BE2C (cell line): ENCODE measurements around the gene APLP2. TPM values are rescaled to one million over a fixed set of nuclear protein-coding genes. Genes with fewer than 3 reads are reported as not detected.
A peak's percentile ranks its signal among the peaks of the same experiment; 100 is the strongest.
"Not testable (repeated sequence)": the region's sequence is repeated elsewhere in the genome, so short reads cannot be mapped to it uniquely, and the experiment has no call there.

Source experiments
- DNase-seq: peaks from one replicate; pipeline ENCODE4 v3.0.0-alpha.2; 2020
- H3K27me3 ChIP-seq: fragments of 250-450 bp; sonication (Bioruptor Pico); 2 replicates; pipeline ENCODE4 v1.5.1; 2020; ENCODE audit warnings: mild to moderate bottlenecking
- H3K36me3 ChIP-seq: fragments of 250-450 bp; sonication (Bioruptor Pico); 2 replicates; pipeline ENCODE4 v1.5.1; 2020; ENCODE audit warnings: mild to moderate bottlenecking
- H3K4me1 ChIP-seq: fragments of 250-450 bp; sonication (Bioruptor Pico); 2 replicates; pipeline ENCODE4 v1.5.1; 2020
- H3K4me3 ChIP-seq: 2 replicates; pipeline ENCODE4 v1.5.1; 2011; ENCODE audit warnings: low read depth, low read length
- H3K9me3 ChIP-seq: fragments of 250-450 bp; sonication (Bioruptor Pico); 2 replicates; pipeline ENCODE4 v1.5.1; 2020
- polyA plus RNA-seq: library from polyadenylated mRNA; unstranded; fragments of >200 nt; gene quantifications from one replicate; pipeline ENCODE4 v1.2.1, GENCODE V29; 2012; ENCODE audit warnings: low read depth, missing spikeins; ENCODE audit not compliant: insufficient read length, insufficient read depth
- TF ChIP-seq, protein P1 (sequence below): IDR thresholded peaks from 2 replicates; pipeline ENCODE4 v1.5.1; 2012; ENCODE audit warnings: mild to moderate bottlenecking, low read depth, low read length

Gene APLP2
- polyA plus RNA-seq: 156 TPM

GRCh38 chr11:130069659-130070108 lies at the start of gene APLP2:
Gene APLP2 (plus strand): TSS chr11:130069894. CDS start chr11:130069978, 84 bp downstream.
- peak within 1 kb of the TSS; percentile 79 for H3K4me3 ChIP-seq
- H3K9me3 ChIP-seq: no peaks in the 10 kb centered on the region

GRCh38 chr11:130020323-130020722 lies 49.4 kb upstream of the APLP2 start:
- H3K4me3 ChIP-seq: no peak overlapping the region
- DNase-seq: no peak
- H3K4me1 ChIP-seq: no peaks in the 10 kb centered on the region
- TF ChIP-seq, protein P1, sequence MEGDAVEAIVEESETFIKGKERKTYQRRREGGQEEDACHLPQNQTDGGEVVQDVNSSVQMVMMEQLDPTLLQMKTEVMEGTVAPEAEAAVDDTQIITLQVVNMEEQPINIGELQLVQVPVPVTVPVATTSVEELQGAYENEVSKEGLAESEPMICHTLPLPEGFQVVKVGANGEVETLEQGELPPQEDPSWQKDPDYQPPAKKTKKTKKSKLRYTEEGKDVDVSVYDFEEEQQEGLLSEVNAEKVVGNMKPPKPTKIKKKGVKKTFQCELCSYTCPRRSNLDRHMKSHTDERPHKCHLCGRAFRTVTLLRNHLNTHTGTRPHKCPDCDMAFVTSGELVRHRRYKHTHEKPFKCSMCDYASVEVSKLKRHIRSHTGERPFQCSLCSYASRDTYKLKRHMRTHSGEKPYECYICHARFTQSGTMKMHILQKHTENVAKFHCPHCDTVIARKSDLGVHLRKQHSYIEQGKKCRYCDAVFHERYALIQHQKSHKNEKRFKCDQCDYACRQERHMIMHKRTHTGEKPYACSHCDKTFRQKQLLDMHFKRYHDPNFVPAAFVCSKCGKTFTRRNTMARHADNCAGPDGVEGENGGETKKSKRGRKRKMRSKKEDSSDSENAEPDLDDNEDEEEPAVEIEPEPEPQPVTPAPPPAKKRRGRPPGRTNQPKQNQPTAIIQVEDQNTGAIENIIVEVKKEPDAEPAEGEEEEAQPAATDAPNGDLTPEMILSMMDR: no peak
- H3K27me3 ChIP-seq: no peaks in the 10 kb centered on the region
- H3K9me3 ChIP-seq: no peaks in the 10 kb centered on the region
- no peaks in the 10 kb centered on the region for H3K36me3 ChIP-seq

More at GRCh38 chr11:130069659-130070108, at the start of gene APLP2:
- TF ChIP-seq, protein P1: no peak
- Histone ChIP-seq H3K4me1 (no peaks in the 10 kb centered on the region; the same call in 1 of the 2 replicates), H3K27me3 (no peaks in the 10 kb centered on the region), H3K36me3 (no peaks in the 10 kb centered on the region)
- DNase-seq: peak; percentile 100

DNA sequence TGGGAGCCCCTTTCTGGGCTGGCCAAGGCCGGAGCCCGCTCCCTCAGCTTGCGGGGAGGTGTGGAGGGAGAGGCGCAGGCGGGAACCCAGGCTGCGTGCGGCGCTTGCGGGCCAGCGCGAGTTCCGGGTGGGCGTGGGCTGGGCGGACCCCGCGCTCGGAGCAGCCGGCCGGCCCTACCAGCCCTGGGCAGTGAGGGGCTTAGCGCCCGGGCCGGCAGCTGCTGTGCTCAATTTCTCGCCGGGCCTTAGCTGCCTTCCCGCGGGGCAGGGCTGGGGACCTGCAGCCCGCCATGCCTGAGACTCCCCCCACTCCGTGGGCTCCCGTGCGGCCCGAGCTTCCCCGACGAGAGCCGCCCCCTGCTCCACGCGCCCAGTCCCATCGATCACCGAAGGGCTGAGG lies 48.1 kb upstream of the APLP2 start:
- not testable (repeated sequence) for H3K4me3 ChIP-seq

GRCh38 chr11:130022799-130023198 lies 46.9 kb upstream of the APLP2 start:
- TF ChIP-seq, protein P1: no peak
- no peaks in the 10 kb centered on the region for H3K4me1 ChIP-seq
- H3K36me3 ChIP-seq: no peaks in the 10 kb centered on the region
- H3K27me3 ChIP-seq: no peaks in the 10 kb centered on the region
- no peaks in the 10 kb centered on the region for H3K9me3 ChIP-seq
- DNase-seq: no peak
- H3K4me3 ChIP-seq: no peak overlapping the region

More for the DNA sequence above, 48.1 kb upstream of the APLP2 start:
- not testable (repeated sequence) for H3K9me3 ChIP-seq, H3K4me1 ChIP-seq, DNase-seq, H3K36me3 ChIP-seq, H3K27me3 ChIP-seq

- no peaks in the 10 kb centered on the region for H3K4me1 ChIP-seq
- DNase-seq: peak; percentile 12
- no peaks in the 10 kb centered on the region for H3K9me3 ChIP-seq
- H3K4me3 ChIP-seq: no peak overlapping the region
- H3K27me3 ChIP-seq: no peaks in the 10 kb centered on the region
- no peaks in the 10 kb centered on the region for H3K36me3 ChIP-seq
- TF ChIP-seq, protein P1: no peak
Measured at GRCh38 chr11:130023204-130023603, 46.5 kb upstream of the APLP2 start.

- no peak for DNase-seq
- Histone ChIP-seq H3K27me3 (no peaks in the 10 kb centered on the region), H3K4me3 (no peak overlapping the region), H3K4me1 (no peaks in the 10 kb centered on the region), H3K9me3 (no peaks in the 10 kb centered on the region), H3K36me3 (no peaks in the 10 kb centered on the region)
- TF ChIP-seq, protein P1: no peak
Measured at GRCh38 chr11:130024361-130024760, 45.3 kb upstream of the APLP2 start.
